WTC11 (cell line): ENCODE data around the gene AHR. TPM values are rescaled to one million over a fixed set of nuclear protein-coding genes. Genes with fewer than 3 reads are reported as not detected.

Experiments used
- ATAC-seq: fragments of 200-7000 bp; cut with Tn5 transposase; 2 replicates; pipeline ENCODE4 v1.10.0; 2021; ENCODE audit warnings: mild to moderate bottlenecking, moderate library complexity
- CTCF ChIA-PET: fragments of 300-600 bp; sonication (Branson Sonifier 250); formaldehyde crosslinking; loops from one replicate; lab custom pipeline; 2021; ENCODE audit warnings: antibody characterized with exemption; lab: Charles Lee
- POLR2A ChIA-PET: fragments of 350-600 bp; sonication (Branson Sonifier 250); formaldehyde crosslinking; loops from one replicate; lab custom pipeline; 2021; ENCODE audit warnings: antibody characterized with exemption; lab: Charles Lee
- DNase-seq: peaks from one replicate; pipeline ENCODE4 v3.0.0; 2021; ENCODE audit warnings: low spot score
- H3K27ac Mint-ChIP-seq: 2 replicates; pipeline ENCODE4 v1.8.0; 2021; ENCODE audit warnings: mixed read lengths
- H3K27me3 Mint-ChIP-seq: 2 replicates; pipeline ENCODE4 v1.8.0; 2021; ENCODE audit warnings: low read depth, mild to moderate bottlenecking, moderate library complexity, mixed read lengths
- H3K36me3 Mint-ChIP-seq: 2 replicates; pipeline ENCODE4 v1.8.0; 2021; ENCODE audit warnings: mixed read lengths
- H3K4me1 Mint-ChIP-seq: 2 replicates; pipeline ENCODE4 v1.8.0; 2022; ENCODE audit warnings: mixed read lengths
- H3K4me3 Mint-ChIP-seq: 2 replicates; pipeline ENCODE4 v1.8.0; 2021; ENCODE audit warnings: mild to moderate bottlenecking, moderate library complexity, mixed read lengths
- H3K9me3 Mint-ChIP-seq: 2 replicates; pipeline ENCODE4 v1.8.0; 2021; ENCODE audit warnings: mixed read lengths
- CBFB ChIP-seq: sonication (generic); formaldehyde crosslinking; IDR thresholded peaks from 2 replicates; pipeline ENCODE4 v1.8.1; 2022; ENCODE audit warnings: mild to moderate bottlenecking, low read depth, missing genetic modification reagents
- CREB1 ChIP-seq: sonication (generic); formaldehyde crosslinking; IDR thresholded peaks from 2 replicates; pipeline ENCODE4 v1.8.0; 2023; ENCODE audit warnings: mild to moderate bottlenecking, missing genetic modification reagents
- CREM ChIP-seq: sonication (generic); formaldehyde crosslinking; IDR thresholded peaks from 2 replicates; pipeline ENCODE4 v1.8.1; 2022; ENCODE audit warnings: mild to moderate bottlenecking, missing genetic modification reagents, moderate library complexity
- FOXP1 ChIP-seq: sonication (generic); formaldehyde crosslinking; IDR thresholded peaks from 2 replicates; pipeline ENCODE4 v1.8.0; 2022; ENCODE audit warnings: missing genetic modification reagents, mild to moderate bottlenecking, moderate library complexity, borderline replicate concordance
- NR1H2 ChIP-seq: sonication (generic); formaldehyde crosslinking; IDR thresholded peaks from 2 replicates; pipeline ENCODE4 v1.9.0; 2021; ENCODE audit warnings: mild to moderate bottlenecking, moderate library complexity, missing genetic modification reagents
- NR3C1 ChIP-seq: sonication (generic); formaldehyde crosslinking; conservative IDR thresholded peaks from 2 replicates; pipeline ENCODE4 v1.8.1; 2023; ENCODE audit warnings: low read depth, mild to moderate bottlenecking, missing genetic modification reagents
- PRRX2 ChIP-seq: fragments of 250-450 bp; sonication (Bioruptor Pico); IDR thresholded peaks from 2 replicates; pipeline ENCODE4 v1.8.0; 2021; ENCODE audit warnings: mild to moderate bottlenecking
- SMAD4 ChIP-seq: sonication (generic); formaldehyde crosslinking; IDR thresholded peaks from 2 replicates; pipeline ENCODE4 v1.8.0; 2022; ENCODE audit warnings: mild to moderate bottlenecking, missing genetic modification reagents
- TEAD4 ChIP-seq: sonication (generic); formaldehyde crosslinking; IDR thresholded peaks from 2 replicates; pipeline ENCODE4 v1.8.0; 2022; ENCODE audit warnings: mild to moderate bottlenecking, missing genetic modification reagents
- ZNF138 ChIP-seq: sonication (generic); formaldehyde crosslinking; conservative IDR thresholded peaks from 2 replicates; pipeline ENCODE4 v1.8.1; 2022; ENCODE audit warnings: mild to moderate bottlenecking, moderate library complexity, missing genetic modification reagents
- ZNF396 ChIP-seq: fragments of 250-450 bp; sonication (Bioruptor Pico); IDR thresholded peaks from 2 replicates; pipeline ENCODE4 v1.8.0; 2021; ENCODE audit warnings: mild to moderate bottlenecking, moderate library complexity, borderline replicate concordance
- total RNA-seq: library from RNA; stranded (reverse); gene quantifications from 3 replicates; pipeline ENCODE4 v1.2.3, GENCODE V29; 2021
- TF ChIP-seq, protein P1 (sequence below): sonication (generic); formaldehyde crosslinking; IDR thresholded peaks from 2 replicates; pipeline ENCODE4 v1.8.1; 2023; ENCODE audit warnings: mild to moderate bottlenecking, missing genetic modification reagents, moderate library complexity
- TF ChIP-seq, protein P2 (sequence below): sonication (generic); formaldehyde crosslinking; IDR thresholded peaks from 2 replicates; pipeline ENCODE4 v1.8.0; 2022; ENCODE audit warnings: mild to moderate bottlenecking, missing genetic modification reagents
- TF ChIP-seq, protein P3 (sequence below): sonication (generic); formaldehyde crosslinking; IDR thresholded peaks from 2 replicates; pipeline ENCODE4 v1.8.1; 2023; ENCODE audit warnings: mild to moderate bottlenecking, missing genetic modification reagents
- TF ChIP-seq, protein P4 (sequence below): fragments of 200-600 bp; IDR thresholded peaks from 2 replicates; pipeline ENCODE4 v1.8.0; 2022; ENCODE audit warnings: antibody characterized with exemption

AHR gene
- total RNA-seq, 1 experiment from 2014 or later: 5.8 TPM

DNA sequence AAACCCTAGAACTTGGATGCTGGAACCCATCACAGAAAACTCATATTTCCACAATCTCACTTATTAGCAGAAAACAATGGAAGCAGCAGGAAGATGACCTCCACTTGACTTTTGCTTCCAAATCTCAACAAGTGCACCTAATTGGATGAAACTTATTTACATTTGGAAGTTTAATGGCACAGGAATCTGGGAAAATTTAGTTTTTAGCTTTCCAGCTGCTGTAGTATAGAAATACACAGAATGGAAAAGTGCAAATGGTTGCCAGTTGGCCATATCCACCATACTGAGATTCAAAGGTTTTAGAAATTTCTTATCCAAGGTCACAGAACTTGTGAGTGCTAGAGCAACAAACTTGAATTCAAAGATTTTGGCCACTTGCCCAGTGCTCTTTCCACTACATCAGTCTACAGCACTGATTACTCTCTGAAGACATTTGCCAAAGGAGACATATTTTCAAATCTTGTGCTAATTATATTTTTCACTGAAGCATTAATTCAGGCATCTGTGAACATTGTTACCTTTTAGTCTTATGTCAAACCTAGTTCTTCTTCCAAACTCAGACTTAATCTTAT is 9.3 kb upstream of the AHR start:
- no peak for TF ChIP-seq NR1H2
- TF ChIP-seq PRRX2 (CRISPR knock-in tag): no peak
- no peak for TF ChIP-seq CREM
- no peak for TF ChIP-seq CREB1 (CRISPR knock-in tag)
- TF ChIP-seq SMAD4: no peak
- no peak for TF ChIP-seq TEAD4
- TF ChIP-seq, protein P1, sequence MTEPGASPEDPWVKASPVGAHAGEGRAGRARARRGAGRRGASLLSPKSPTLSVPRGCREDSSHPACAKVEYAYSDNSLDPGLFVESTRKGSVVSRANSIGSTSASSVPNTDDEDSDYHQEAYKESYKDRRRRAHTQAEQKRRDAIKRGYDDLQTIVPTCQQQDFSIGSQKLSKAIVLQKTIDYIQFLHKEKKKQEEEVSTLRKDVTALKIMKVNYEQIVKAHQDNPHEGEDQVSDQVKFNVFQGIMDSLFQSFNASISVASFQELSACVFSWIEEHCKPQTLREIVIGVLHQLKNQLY (CRISPR knock-in tag): no peak
- TF ChIP-seq NR3C1: no peak
- no peak for TF ChIP-seq ZNF396 (CRISPR knock-in tag)
- no peaks in the 10 kb centered on the region for H3K27me3 Mint-ChIP-seq
- no peaks in the 10 kb centered on the region for H3K9me3 Mint-ChIP-seq
- no peaks in the 10 kb centered on the region for H3K4me1 Mint-ChIP-seq
- POLR2A ChIA-PET: no interaction called here
- no peak overlapping the region for H3K27ac Mint-ChIP-seq
- ATAC-seq (no peak), DNase-seq (no peak)
- CTCF ChIA-PET: no interaction called here
- H3K4me3 Mint-ChIP-seq: no peak overlapping the region
- no peaks in the 10 kb centered on the region for H3K36me3 Mint-ChIP-seq

DNA sequence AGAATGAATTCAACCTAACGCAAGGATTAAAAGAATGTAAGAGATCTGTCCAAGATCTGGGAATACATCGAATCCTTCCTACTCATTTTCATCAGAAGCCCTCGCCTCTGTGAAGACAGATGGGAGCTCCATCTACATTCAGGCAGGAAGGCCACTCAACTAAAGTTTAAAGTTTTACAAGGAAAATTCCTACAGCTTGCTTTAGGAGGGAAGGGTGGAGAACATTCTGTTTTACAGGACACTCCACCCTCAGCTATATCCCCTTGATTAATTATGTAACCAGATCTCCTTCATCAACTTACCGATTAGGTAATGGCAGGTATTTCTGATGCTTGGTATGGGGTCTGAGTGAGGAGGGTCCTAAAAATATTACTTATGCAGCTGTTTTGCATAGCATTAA is 5.6 kb upstream of the AHR start:
- TF ChIP-seq, protein P2, sequence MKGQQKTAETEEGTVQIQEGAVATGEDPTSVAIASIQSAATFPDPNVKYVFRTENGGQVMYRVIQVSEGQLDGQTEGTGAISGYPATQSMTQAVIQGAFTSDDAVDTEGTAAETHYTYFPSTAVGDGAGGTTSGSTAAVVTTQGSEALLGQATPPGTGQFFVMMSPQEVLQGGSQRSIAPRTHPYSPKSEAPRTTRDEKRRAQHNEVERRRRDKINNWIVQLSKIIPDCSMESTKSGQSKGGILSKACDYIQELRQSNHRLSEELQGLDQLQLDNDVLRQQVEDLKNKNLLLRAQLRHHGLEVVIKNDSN: no peak
- ATAC-seq: no peak
- H3K4me3 Mint-ChIP-seq: no peak overlapping the region
- ChIA-PET CTCF (no interaction called here), POLR2A (no interaction called here)
- no peak overlapping the region for H3K27ac Mint-ChIP-seq
- H3K36me3 Mint-ChIP-seq: no peaks in the 10 kb centered on the region; the same call in 1 of the 2 replicates
- peaks cover 3% of the 10 kb centered on the region for H3K4me1 Mint-ChIP-seq
- peaks cover 6% of the 10 kb centered on the region for H3K9me3 Mint-ChIP-seq
- no peak for DNase-seq
- H3K27me3 Mint-ChIP-seq: peaks cover 5% of the 10 kb centered on the region; the same call in 1 of the 2 replicates

DNA sequence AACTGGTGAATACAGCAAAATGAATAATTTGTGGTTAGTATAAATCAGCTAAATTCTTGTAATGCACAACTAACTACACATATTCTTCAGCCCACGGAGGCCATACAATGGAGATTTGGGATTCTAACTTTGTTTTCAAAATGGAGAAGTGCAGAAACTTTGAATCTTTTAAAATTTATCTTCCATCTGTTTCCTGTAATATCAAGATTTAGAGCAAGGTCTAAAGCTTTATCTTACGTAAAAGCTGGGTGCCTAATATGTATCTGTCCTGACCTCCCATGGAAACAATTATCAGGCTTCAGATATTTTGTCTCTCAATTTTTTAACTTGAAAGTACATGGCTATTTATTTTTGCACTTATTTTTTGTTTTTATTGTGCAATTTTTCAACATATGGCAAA is 5.0 kb upstream of the AHR start:
- H3K36me3 Mint-ChIP-seq: peaks cover 3% of the 10 kb centered on the region
- H3K9me3 Mint-ChIP-seq: peaks cover 11% of the 10 kb centered on the region
- peaks cover 7% of the 10 kb centered on the region for H3K4me1 Mint-ChIP-seq
- DNase-seq: no peak
- POLR2A ChIA-PET: no interaction called here
- H3K4me3 Mint-ChIP-seq: no peak overlapping the region
- H3K27me3 Mint-ChIP-seq: peaks cover 5% of the 10 kb centered on the region; the same call in 1 of the 2 replicates
- no peak overlapping the region for H3K27ac Mint-ChIP-seq
- CTCF ChIA-PET: no interaction called here
- no peak for ATAC-seq
- TF ChIP-seq FOXP1 (no peak), CREB1 (CRISPR knock-in tag) (no peak)
- TF ChIP-seq, protein P3, sequence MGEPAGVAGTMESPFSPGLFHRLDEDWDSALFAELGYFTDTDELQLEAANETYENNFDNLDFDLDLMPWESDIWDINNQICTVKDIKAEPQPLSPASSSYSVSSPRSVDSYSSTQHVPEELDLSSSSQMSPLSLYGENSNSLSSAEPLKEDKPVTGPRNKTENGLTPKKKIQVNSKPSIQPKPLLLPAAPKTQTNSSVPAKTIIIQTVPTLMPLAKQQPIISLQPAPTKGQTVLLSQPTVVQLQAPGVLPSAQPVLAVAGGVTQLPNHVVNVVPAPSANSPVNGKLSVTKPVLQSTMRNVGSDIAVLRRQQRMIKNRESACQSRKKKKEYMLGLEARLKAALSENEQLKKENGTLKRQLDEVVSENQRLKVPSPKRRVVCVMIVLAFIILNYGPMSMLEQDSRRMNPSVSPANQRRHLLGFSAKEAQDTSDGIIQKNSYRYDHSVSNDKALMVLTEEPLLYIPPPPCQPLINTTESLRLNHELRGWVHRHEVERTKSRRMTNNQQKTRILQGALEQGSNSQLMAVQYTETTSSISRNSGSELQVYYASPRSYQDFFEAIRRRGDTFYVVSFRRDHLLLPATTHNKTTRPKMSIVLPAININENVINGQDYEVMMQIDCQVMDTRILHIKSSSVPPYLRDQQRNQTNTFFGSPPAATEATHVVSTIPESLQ (CRISPR knock-in tag): no peak

DNA sequence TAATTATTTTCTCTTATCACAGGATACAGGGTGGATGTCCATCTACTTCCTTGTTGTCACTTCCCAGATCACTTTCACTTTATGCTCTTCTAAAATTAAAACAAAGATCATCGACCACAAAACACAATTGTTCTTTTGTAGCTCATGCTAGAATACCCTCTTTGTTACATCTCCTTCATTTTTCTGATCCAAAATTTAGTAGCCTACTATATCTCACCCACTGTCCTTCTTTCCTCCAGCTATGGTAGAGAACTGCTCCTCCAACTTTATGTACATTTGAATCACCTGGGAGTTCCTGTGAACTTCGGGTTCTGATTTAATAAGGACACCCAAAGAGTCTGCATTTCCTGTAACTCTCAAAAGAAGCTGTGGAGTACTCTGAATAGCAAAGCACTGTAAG is 1.2 kb upstream of the AHR start:
- POLR2A ChIA-PET: no interaction called here
- no peak overlapping the region for H3K27ac Mint-ChIP-seq
- peaks cover 18% of the 10 kb centered on the region for H3K4me1 Mint-ChIP-seq
- DNase-seq (no peak), ATAC-seq (no peak)
- CTCF ChIA-PET: no interaction called here
- peaks cover 3% of the 10 kb centered on the region for H3K36me3 Mint-ChIP-seq
- no peak overlapping the region for H3K4me3 Mint-ChIP-seq
- H3K27me3 Mint-ChIP-seq: peaks cover 11% of the 10 kb centered on the region; the same call in 1 of the 2 replicates
- TF ChIP-seq, protein P4, sequence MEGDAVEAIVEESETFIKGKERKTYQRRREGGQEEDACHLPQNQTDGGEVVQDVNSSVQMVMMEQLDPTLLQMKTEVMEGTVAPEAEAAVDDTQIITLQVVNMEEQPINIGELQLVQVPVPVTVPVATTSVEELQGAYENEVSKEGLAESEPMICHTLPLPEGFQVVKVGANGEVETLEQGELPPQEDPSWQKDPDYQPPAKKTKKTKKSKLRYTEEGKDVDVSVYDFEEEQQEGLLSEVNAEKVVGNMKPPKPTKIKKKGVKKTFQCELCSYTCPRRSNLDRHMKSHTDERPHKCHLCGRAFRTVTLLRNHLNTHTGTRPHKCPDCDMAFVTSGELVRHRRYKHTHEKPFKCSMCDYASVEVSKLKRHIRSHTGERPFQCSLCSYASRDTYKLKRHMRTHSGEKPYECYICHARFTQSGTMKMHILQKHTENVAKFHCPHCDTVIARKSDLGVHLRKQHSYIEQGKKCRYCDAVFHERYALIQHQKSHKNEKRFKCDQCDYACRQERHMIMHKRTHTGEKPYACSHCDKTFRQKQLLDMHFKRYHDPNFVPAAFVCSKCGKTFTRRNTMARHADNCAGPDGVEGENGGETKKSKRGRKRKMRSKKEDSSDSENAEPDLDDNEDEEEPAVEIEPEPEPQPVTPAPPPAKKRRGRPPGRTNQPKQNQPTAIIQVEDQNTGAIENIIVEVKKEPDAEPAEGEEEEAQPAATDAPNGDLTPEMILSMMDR: no peak
- no peak for TF ChIP-seq CBFB
- no peak for TF ChIP-seq ZNF138 (CRISPR knock-in tag)
- peaks cover 11% of the 10 kb centered on the region for H3K9me3 Mint-ChIP-seq
